ENCODE results near the gene MFF.
"Not testable (repeated sequence)": the region's sequence is repeated elsewhere in the genome, so short reads cannot be mapped to it uniquely, and the experiment has no call there.

The MFF gene

DNA sequence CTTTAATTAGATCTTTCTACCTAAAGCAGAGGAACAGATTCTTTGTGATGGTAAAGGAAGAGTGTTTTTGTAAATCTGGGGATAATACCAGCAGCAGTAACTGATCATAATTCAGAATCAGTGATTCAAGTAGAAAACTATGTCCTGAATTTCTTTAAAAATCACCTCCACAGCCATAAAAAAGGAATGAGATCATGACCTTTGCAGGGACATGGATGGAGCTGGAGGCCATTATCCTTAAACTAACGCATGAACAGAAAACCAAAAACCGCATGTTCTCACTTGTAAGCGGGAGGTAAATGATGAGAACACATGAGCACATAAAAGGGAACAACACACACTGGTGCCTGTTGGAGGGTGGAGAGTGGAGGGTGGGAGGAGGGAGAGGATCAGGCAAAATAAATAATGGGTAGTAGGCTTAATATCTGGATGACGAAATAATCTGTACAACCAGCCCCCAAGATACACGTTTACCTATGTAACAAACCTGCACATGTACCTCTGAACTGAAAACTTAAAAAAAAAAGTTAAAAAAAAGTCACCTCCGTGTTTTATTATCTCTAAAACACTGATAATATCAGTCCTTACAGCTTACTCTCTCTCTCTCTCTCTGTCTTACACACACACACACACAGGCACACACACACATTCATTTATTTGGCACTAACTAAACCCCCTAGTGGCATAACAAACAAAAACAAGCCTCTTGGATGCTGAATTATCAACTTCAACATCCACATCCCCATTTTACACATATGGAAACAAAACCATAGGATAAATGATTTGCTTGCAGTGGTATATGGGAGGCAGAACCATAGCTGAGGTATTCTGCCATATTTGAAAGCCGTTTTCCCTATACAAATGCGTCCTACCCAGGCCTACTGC lies 52.7 kb downstream of the MFF start:
- H3K4me1 ChIP-seq (ENCODE audit: insufficient read depth, low read length), result peaks cover 13% of the 10 kb centered on the region; the same call in 1 of the 2 replicates
- H3K9ac ChIP-seq (ENCODE audit: low read depth, low read length), result no peak overlapping the region
- no peaks in the 10 kb centered on the region for H3K9me3 ChIP-seq (ENCODE audit: control insufficient read depth, insufficient read depth, low read length)
- no peaks in the 10 kb centered on the region for H3K36me3 ChIP-seq (ENCODE audit: insufficient read depth, low read length)

GRCh38 chr2:227378371-227378782 lies 53.3 kb downstream of the MFF start:
- Histone ChIP-seq H3K36me3 (ENCODE audit: insufficient read depth, low read length) (no peaks in the 10 kb centered on the region), H3K9ac (ENCODE audit: low read depth, low read length) (no peak overlapping the region), H3K9me3 (ENCODE audit: control insufficient read depth, insufficient read depth, low read length) (no peaks in the 10 kb centered on the region), H3K4me1 (ENCODE audit: insufficient read depth, low read length) (peaks cover 13% of the 10 kb centered on the region; the same call in 1 of the 2 replicates)

DNA sequence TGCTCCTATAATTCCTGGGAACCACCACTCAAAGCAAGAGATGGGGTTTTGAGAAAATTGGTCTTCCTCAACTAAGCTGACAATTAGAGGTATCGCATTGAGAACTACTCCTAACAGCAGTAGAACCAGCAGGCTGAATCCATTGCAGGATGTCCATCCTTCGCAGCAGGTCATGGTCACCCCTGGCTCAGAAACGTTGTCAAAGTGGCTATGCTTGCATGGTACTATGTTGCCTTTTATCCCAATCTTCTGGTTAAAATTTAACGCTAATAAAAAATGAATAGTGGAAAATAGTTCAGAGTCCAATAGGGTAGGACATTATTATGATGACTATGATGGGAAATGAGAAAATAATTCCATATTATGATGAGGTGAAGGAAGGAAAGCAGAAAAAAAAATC lies 54.0 kb downstream of the MFF start, which contains the start of gene TM4SF20:
Gene TM4SF20, minus strand, starts transcription at position 212 of the 400 bp plus-strand sequence. Its CDS starts 38 bp downstream, at position 174.
- no peak within 1 kb of the TSS for H3K9ac ChIP-seq (ENCODE audit: low read depth, low read length)
- H3K36me3 ChIP-seq (ENCODE audit: insufficient read depth, low read length), result no peaks in the 10 kb centered on the region
- H3K4me1 ChIP-seq (ENCODE audit: insufficient read depth, low read length), result peaks cover 13% of the 10 kb centered on the region; the same call in 1 of the 2 replicates
- no peaks in the 10 kb centered on the region for H3K9me3 ChIP-seq (ENCODE audit: control insufficient read depth, insufficient read depth, low read length)

DNA sequence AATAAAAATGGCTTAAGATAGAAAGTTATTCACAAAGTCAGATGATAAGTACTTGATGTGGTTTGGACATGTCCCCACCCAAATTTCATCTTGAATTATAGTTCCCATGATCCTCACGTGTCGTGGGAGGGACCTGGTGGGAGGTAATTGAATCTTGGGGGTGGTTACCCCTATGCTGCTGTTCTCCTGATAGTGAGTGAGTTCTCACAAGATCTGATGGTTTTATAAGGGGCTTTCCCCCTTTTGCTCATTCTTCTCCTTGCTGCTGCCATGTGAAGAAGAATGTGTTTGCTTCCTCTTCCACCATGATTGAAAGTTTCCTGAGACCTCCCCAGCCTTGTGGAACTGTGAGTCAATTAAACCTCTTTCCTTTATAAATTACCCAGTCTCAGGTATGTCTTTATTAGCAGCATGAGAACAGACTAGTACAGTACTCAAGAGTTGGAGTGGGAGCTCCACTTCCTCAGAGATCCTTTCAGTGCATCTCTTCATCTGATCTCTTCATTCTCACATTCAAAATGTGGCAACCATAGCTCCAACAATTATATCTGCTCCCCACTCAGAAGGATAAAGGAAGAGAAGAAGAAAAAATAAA lies 57.3 kb downstream of the MFF start:
- H3K4me1 ChIP-seq (ENCODE audit: insufficient read depth, low read length); H3K9ac ChIP-seq (ENCODE audit: low read depth, low read length); H3K9me3 ChIP-seq (ENCODE audit: control insufficient read depth, insufficient read depth, low read length); H3K36me3 ChIP-seq (ENCODE audit: insufficient read depth, low read length): not testable (repeated sequence)

DNA sequence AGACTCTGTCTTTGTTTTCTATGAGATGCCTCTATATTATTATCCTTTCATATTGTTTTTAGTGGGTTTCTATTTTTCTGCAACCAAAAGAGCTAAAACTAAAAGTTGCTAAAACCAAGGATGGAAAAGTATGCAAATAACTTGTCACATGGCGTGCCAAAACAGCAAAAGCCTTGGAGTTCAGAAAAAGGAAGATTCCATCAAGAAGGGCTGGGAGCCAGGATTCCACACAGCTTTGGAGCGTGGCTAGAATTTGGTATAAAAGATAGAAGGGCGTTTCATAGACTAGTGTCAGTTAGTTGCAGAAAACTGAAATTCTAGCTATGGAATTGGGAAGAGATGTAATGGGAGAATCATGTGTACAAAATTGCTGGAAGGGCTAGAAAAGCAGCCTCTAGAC lies 58.6 kb downstream of the MFF start:
- no peaks in the 10 kb centered on the region for H3K9me3 ChIP-seq (ENCODE audit: control insufficient read depth, insufficient read depth, low read length)
- H3K4me1 ChIP-seq (ENCODE audit: insufficient read depth, low read length), result no peaks in the 10 kb centered on the region
- H3K9ac ChIP-seq (ENCODE audit: low read depth, low read length), result no peak overlapping the region
- H3K36me3 ChIP-seq (ENCODE audit: insufficient read depth, low read length), result no peaks in the 10 kb centered on the region

- H3K36me3 ChIP-seq (ENCODE audit: insufficient read depth, low read length), result no peaks in the 10 kb centered on the region
- H3K9ac ChIP-seq (ENCODE audit: low read depth, low read length), result no peak overlapping the region
- no peaks in the 10 kb centered on the region for H3K4me1 ChIP-seq (ENCODE audit: insufficient read depth, low read length)
- H3K9me3 ChIP-seq (ENCODE audit: control insufficient read depth, insufficient read depth, low read length), result no peaks in the 10 kb centered on the region
Observed at GRCh38 chr2:227386630-227387029, 61.6 kb downstream of the MFF start.

DNA sequence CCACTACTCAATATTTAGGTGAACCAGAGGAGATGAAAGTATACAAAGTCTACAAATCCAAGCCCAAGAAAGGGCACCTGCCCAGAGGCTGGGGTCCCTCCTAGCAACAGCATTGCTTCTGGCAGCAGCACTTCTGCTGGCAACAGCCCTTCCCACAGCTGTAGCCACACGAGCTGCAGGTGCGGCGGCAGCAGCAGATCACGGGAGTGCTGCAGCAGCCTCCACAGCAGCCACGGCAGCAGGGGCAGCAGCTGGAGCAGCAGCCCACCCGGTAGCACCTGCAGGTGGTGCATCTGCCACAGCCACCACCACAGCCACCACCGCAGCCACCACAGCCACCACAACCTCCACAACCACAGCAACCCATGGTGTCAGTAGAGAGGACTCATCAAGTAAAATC lies 62.5 kb downstream of the MFF start, which contains the start of gene SCYGR1:
Gene SCYGR1, minus strand, starts transcription at position 367 of the 400 bp plus-strand sequence. Its CDS starts 0 bp downstream, at position 367.
- not testable (repeated sequence) for H3K9ac ChIP-seq (ENCODE audit: low read depth, low read length); H3K9me3 ChIP-seq (ENCODE audit: control insufficient read depth, insufficient read depth, low read length); H3K36me3 ChIP-seq (ENCODE audit: insufficient read depth, low read length); H3K4me1 ChIP-seq (ENCODE audit: insufficient read depth, low read length)

GRCh38 chr2:227388537-227389011 lies 63.5 kb downstream of the MFF start:
- no peak overlapping the region for H3K9ac ChIP-seq (ENCODE audit: low read depth, low read length)
- H3K4me1 ChIP-seq (ENCODE audit: insufficient read depth, low read length), result peaks cover 1% of the 10 kb centered on the region; the same call in 1 of the 2 replicates
- no peaks in the 10 kb centered on the region for H3K9me3 ChIP-seq (ENCODE audit: control insufficient read depth, insufficient read depth, low read length)
- no peaks in the 10 kb centered on the region for H3K36me3 ChIP-seq (ENCODE audit: insufficient read depth, low read length)

DNA sequence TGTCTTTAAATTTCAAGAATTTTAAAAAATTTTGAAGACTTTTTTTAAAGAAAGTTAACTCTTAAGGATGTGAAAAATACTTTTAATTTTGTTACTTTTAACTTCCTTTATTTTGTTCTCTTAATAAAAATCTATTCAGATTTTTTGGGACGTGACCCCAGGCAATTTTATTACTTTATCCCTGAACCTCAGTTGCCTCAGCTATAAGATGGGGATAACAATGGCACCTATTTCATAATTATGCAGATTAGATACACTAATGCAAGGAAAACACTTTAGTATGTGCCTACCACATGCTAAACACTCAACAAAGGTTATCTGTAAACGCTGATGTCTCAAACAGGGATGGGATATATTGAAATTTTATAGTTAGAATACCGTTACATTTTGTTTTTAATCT lies 64.2 kb downstream of the MFF start:
- Histone ChIP-seq H3K4me1 (ENCODE audit: insufficient read depth, low read length) (peaks cover 5% of the 10 kb centered on the region; the same call in 1 of the 2 replicates), H3K9me3 (ENCODE audit: control insufficient read depth, insufficient read depth, low read length) (no peaks in the 10 kb centered on the region), H3K9ac (ENCODE audit: low read depth, low read length) (no peak overlapping the region), H3K36me3 (ENCODE audit: insufficient read depth, low read length) (no peaks in the 10 kb centered on the region)

GRCh38 chr2:227389661-227390060 lies 64.6 kb downstream of the MFF start:
- no peaks in the 10 kb centered on the region for H3K9me3 ChIP-seq (ENCODE audit: control insufficient read depth, insufficient read depth, low read length)
- no peaks in the 10 kb centered on the region for H3K36me3 ChIP-seq (ENCODE audit: insufficient read depth, low read length)
- H3K4me1 ChIP-seq (ENCODE audit: insufficient read depth, low read length), result peaks cover 5% of the 10 kb centered on the region; the same call in 1 of the 2 replicates
- no peak overlapping the region for H3K9ac ChIP-seq (ENCODE audit: low read depth, low read length)

GRCh38 chr2:227390468-227391256 lies 65.6 kb downstream of the MFF start:
- Histone ChIP-seq H3K9ac (ENCODE audit: low read depth, low read length) (no peak overlapping the region), H3K36me3 (ENCODE audit: insufficient read depth, low read length) (no peaks in the 10 kb centered on the region), H3K9me3 (ENCODE audit: control insufficient read depth, insufficient read depth, low read length) (no peaks in the 10 kb centered on the region), H3K4me1 (ENCODE audit: insufficient read depth, low read length) (peaks cover 5% of the 10 kb centered on the region; the same call in 1 of the 2 replicates)

DNA sequence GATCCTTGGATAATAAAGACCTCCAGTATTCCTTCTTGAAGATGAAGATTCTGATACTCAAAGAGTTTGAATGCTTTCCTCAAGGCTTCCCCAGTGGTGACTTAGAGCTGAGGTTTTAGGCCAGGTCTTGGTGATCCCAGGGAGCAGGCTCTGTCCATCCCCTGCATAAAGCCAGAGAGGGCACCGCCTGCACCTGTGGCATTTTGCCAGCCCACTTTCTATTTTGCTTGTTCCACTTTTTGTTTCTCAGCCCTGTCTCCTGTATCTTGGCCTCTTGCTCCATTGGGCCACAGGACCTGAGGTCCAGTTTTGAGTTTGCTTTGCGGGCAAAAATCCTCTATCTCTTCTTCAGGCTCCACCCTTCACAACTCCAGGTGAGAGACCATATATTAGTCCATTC lies 69.3 kb downstream of the MFF start:
- no peak overlapping the region for H3K9ac ChIP-seq (ENCODE audit: low read depth, low read length)
- H3K9me3 ChIP-seq (ENCODE audit: control insufficient read depth, insufficient read depth, low read length), result no peaks in the 10 kb centered on the region
- H3K36me3 ChIP-seq (ENCODE audit: insufficient read depth, low read length), result no peaks in the 10 kb centered on the region
- peaks cover 5% of the 10 kb centered on the region; the same call in 1 of the 2 replicates for H3K4me1 ChIP-seq (ENCODE audit: insufficient read depth, low read length)

DNA sequence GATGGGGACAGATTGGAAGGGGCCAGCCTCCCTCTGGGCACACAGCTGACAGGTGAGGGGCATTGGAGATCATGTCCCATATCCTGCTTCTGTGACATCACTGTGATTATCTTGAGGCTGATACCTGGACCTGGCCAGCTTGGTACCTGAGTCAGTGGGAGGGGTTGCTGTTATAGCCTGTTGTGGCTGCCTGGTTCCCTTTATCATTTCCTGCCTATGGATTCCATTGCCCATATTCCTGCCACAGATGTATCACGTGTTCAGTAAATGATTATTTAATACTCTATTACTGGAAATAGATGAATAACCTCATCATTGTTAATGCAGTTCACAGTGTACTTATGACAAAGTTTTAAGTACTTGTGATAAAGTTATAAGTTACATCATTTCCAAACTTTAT lies 70.5 kb downstream of the MFF start:
- H3K9me3 ChIP-seq (ENCODE audit: control insufficient read depth, insufficient read depth, low read length), result no peaks in the 10 kb centered on the region
- no peaks in the 10 kb centered on the region for H3K36me3 ChIP-seq (ENCODE audit: insufficient read depth, low read length)
- H3K9ac ChIP-seq (ENCODE audit: low read depth, low read length), result no peak overlapping the region
- H3K4me1 ChIP-seq (ENCODE audit: insufficient read depth, low read length), result peaks cover 5% of the 10 kb centered on the region; the same call in 1 of the 2 replicates

- Histone ChIP-seq H3K4me1 (ENCODE audit: insufficient read depth, low read length) (peaks cover 5% of the 10 kb centered on the region; the same call in 1 of the 2 replicates), H3K9me3 (ENCODE audit: control insufficient read depth, insufficient read depth, low read length) (no peaks in the 10 kb centered on the region), H3K36me3 (ENCODE audit: insufficient read depth, low read length) (no peaks in the 10 kb centered on the region)
Observed at GRCh38 chr2:227397562-227397961, 72.5 kb downstream of the MFF start.

More at GRCh38 chr2:227397562-227397961, 72.5 kb downstream of the MFF start:
- H3K9ac ChIP-seq (ENCODE audit: low read depth, low read length), result no peak overlapping the region

Measured in ES-I3 (cell line).